GM12891 (cell line): Measurements from ENCODE around the gene CDCP2.

Experiments used
- POLR2A ChIP-seq: IDR thresholded peaks from 2 replicates; pipeline ENCODE4 v1.6.1; 2011; ENCODE audit warnings: low read depth, low read length, control low read depth
- POLR2AphosphoS5 ChIP-seq: IDR thresholded peaks from 2 replicates; pipeline ENCODE4 v1.6.1; 2011; ENCODE audit warnings: low read depth, low read length, control low read depth
- SPI1 ChIP-seq: IDR thresholded peaks from 2 replicates; pipeline ENCODE4 v1.6.1; 2011; ENCODE audit warnings: low read depth, low read length, control low read depth
- TAF1 ChIP-seq: IDR thresholded peaks from 2 replicates; pipeline ENCODE4 v1.6.1; 2011; ENCODE audit warnings: low read depth, low read length, control low read depth

- TF ChIP-seq TAF1 (no peak), POLR2A (no peak), POLR2AphosphoS5 (no peak), SPI1 (no peak)
These were observed 18.5 kb downstream of the CDCP2 start for GRCh38 chr1:54134295-54134694.
